Measurements from ENCODE around the gene MCC. TPM values are rescaled to one million over a fixed set of nuclear protein-coding genes. Genes with fewer than 3 reads are reported as not detected.

MCC gene
- total and polyA plus RNA-seq, 4 donors: 9.0 to 47.3 (median 14.7) TPM

DNA sequence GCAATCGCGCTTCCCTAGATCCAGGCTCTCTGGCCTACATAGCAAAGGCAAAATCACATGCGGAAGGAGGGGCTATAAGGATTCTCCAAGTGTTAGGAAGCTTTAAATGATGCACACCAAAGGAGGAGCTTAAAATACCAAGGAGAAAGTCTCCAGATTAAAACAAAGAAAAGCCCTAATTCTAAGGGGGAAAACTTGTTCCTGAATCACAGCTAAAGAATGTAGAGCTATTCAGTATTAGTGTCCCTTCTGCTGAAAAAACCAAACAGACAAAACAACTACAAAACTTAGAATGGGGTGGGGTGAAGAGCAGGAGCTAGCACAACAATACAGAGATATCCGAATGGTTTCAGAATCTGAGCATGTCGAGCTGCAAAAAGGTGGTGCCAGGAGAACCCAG is 297.9 kb downstream of the MCC start:
- H3K9me3 ChIP-seq (ENCODE audit: control insufficient read depth in 4 of 4, low read length in 3 of 4): no peaks in the 10 kb centered on the region
- TF ChIP-seq, protein P1, sequence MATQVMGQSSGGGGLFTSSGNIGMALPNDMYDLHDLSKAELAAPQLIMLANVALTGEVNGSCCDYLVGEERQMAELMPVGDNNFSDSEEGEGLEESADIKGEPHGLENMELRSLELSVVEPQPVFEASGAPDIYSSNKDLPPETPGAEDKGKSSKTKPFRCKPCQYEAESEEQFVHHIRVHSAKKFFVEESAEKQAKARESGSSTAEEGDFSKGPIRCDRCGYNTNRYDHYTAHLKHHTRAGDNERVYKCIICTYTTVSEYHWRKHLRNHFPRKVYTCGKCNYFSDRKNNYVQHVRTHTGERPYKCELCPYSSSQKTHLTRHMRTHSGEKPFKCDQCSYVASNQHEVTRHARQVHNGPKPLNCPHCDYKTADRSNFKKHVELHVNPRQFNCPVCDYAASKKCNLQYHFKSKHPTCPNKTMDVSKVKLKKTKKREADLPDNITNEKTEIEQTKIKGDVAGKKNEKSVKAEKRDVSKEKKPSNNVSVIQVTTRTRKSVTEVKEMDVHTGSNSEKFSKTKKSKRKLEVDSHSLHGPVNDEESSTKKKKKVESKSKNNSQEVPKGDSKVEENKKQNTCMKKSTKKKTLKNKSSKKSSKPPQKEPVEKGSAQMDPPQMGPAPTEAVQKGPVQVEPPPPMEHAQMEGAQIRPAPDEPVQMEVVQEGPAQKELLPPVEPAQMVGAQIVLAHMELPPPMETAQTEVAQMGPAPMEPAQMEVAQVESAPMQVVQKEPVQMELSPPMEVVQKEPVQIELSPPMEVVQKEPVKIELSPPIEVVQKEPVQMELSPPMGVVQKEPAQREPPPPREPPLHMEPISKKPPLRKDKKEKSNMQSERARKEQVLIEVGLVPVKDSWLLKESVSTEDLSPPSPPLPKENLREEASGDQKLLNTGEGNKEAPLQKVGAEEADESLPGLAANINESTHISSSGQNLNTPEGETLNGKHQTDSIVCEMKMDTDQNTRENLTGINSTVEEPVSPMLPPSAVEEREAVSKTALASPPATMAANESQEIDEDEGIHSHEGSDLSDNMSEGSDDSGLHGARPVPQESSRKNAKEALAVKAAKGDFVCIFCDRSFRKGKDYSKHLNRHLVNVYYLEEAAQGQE (IDR thresholded peaks at IDR 0.05): no peak
- TF ChIP-seq HNF4G (IDR thresholded peaks at IDR 0.05): no peak
- TF ChIP-seq RAD21 (IDR thresholded peaks at IDR 0.05): no peak
- TF ChIP-seq, protein P2, sequence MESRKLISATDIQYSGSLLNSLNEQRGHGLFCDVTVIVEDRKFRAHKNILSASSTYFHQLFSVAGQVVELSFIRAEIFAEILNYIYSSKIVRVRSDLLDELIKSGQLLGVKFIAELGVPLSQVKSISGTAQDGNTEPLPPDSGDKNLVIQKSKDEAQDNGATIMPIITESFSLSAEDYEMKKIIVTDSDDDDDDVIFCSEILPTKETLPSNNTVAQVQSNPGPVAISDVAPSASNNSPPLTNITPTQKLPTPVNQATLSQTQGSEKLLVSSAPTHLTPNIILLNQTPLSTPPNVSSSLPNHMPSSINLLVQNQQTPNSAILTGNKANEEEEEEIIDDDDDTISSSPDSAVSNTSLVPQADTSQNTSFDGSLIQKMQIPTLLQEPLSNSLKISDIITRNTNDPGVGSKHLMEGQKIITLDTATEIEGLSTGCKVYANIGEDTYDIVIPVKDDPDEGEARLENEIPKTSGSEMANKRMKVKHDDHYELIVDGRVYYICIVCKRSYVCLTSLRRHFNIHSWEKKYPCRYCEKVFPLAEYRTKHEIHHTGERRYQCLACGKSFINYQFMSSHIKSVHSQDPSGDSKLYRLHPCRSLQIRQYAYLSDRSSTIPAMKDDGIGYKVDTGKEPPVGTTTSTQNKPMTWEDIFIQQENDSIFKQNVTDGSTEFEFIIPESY (IDR thresholded peaks at IDR 0.05): no peak
- no peak for TF ChIP-seq GABPA (IDR thresholded peaks at IDR 0.05 in 1 of 2, conservative IDR thresholded peaks at IDR 0.05 in 1 of 2)
- 95% methylated on average over 5 of the region's 5 CpGs for WGBS
- no peak for DNase-seq (ENCODE audit: low spot score)
- H3K27me3 ChIP-seq (ENCODE audit: control insufficient read depth in 4 of 4, insufficient read depth in 4 of 4, low read length in 3 of 4): no peaks in the 10 kb centered on the region
- H3K9ac ChIP-seq (ENCODE audit: low read depth in 1 of 2, low read length in 2 of 2): no peak overlapping the region
- no peaks in the 10 kb centered on the region for H3K36me3 ChIP-seq (ENCODE audit: control insufficient read depth in 4 of 4, insufficient read depth in 3 of 4, low read depth in 1 of 4, low read length in 3 of 4)
- H3K4me1 ChIP-seq (ENCODE audit: control insufficient read depth in 4 of 4, insufficient read depth in 4 of 4, low read length in 3 of 4): peaks cover 2 to 35% (median 10%) of the 10 kb centered on the region in 4 donors
- no peak overlapping the region for H3K27ac ChIP-seq (ENCODE audit: low read depth in 1 of 2, low read length in 2 of 2)
- H3K4me3 ChIP-seq (ENCODE audit: low read depth in 1 of 3, low read length in 3 of 3): no peak overlapping the region

DNA sequence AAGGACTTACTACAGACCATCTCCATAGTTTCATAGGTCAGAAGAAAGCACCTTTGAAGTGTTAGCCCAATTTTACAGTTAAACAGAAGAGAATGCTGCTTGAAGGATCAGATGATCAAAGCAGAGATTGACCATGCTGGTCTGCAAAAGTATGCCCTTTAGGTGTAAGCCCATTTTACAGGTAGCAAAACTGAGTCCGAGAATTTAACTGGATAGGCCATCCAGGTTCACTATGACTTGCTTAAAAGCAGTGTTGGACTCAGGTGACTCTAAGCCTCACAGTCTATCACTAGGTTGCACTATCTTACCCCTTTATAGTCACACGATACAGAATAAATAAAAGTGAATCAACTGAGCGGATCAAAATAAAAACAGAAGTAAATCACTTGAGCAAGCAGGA is 299.0 kb downstream of the MCC start:
- TF ChIP-seq, protein P1 (IDR thresholded peaks at IDR 0.05): no peak
- TF ChIP-seq RXRA (IDR thresholded peaks at IDR 0.05): peak in 1 of 2 donors; percentile 31
- no peak for TF ChIP-seq NR2F2 (IDR thresholded peaks at IDR 0.05)
- TF ChIP-seq EGR1 (IDR thresholded peaks at IDR 0.05; ENCODE audit: low read depth in 2 of 2): no peak
- no peak for TF ChIP-seq YY1 (IDR thresholded peaks at IDR 0.05)
- TF ChIP-seq FOXA1 (IDR thresholded peaks at IDR 0.05): no peak
- Histone ChIP-seq H3K36me3 (ENCODE audit: control insufficient read depth in 4 of 4, insufficient read depth in 3 of 4, low read depth in 1 of 4, low read length in 3 of 4) (no peaks in the 10 kb centered on the region), H3K27ac (ENCODE audit: low read depth in 1 of 2, low read length in 2 of 2) (no peak overlapping the region), H3K9me3 (ENCODE audit: control insufficient read depth in 4 of 4, low read length in 3 of 4) (no peaks in the 10 kb centered on the region), H3K4me1 (ENCODE audit: control insufficient read depth in 4 of 4, insufficient read depth in 4 of 4, low read length in 3 of 4) (peaks cover 0 to 25% (median 5%) of the 10 kb centered on the region in 4 donors), H3K27me3 (ENCODE audit: control insufficient read depth in 4 of 4, insufficient read depth in 4 of 4, low read length in 3 of 4) (no peaks in the 10 kb centered on the region), H3K4me3 (ENCODE audit: low read depth in 1 of 3, low read length in 3 of 3) (no peak overlapping the region), H3K9ac (ENCODE audit: low read depth in 1 of 2, low read length in 2 of 2) (no peak overlapping the region)
- 68% methylated on average over 3 of the region's 3 CpGs for WGBS
- DNase-seq (ENCODE audit: low spot score): no peak

Data from liver (tissue), 9 donors.